ENCODE measurements around the gene FRMD8.

DNA sequence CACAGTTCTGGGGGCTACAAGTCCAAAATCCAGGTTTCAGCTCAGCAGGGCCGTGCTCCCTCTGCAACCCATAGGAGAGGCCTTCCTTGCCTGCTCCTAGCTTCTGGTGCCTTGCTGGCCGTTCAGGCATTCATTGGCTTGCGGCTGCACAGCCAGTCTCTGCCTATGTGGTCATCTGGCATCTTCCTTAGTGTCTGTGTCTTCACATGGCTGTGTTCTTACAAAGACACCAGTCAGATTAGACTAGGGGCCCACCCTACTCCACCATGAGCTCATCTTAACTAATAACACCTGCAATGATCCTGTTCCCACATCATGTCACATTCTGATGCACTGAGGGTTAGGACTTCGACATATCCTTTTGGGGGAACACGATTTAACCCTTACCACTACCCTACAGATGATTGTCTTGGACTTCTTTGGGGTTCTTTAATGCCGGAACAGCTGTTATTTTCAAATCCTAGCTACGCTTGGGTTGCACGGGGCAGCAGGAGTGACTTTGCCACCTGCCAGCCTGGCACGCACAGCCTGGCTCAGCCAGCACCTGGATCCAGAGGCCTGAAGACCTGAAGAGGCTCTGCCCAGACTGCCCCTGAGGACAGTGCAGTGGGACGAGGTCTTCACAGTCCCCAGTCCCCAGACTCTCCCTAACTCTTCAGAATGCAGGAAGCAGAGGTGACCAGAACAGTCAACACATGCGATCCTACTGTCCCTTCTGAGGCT is 28.5 kb downstream of the FRMD8 start:
- TF ChIP-seq SNRNP70 (optimal IDR thresholded peaks at IDR 0.05; ENCODE audit: low read depth, low read length) (no peak), POLR2A (conservative IDR thresholded peaks at IDR 0.05) (no peak), HNRNPLL (IDR thresholded peaks at IDR 0.05; ENCODE audit: low read depth, low read length, poor library complexity, severe bottlenecking) (no peak), CHD2 (IDR thresholded peaks at IDR 0.05; ENCODE audit: low read depth, low read length) (no peak), EZH2 (IDR thresholded peaks at IDR 0.05; ENCODE audit: borderline replicate concordance, low read depth, low read length) (no peak), ZBTB7A (IDR thresholded peaks at IDR 0.05; ENCODE audit: borderline replicate concordance, control insufficient read depth, low read depth, low read length) (no peak), TAF1 (IDR thresholded peaks at IDR 0.05; ENCODE audit: control insufficient read depth, extremely low read depth, insufficient read depth, low read length, severe bottlenecking) (no peak)
- TF ChIP-seq, protein P1, sequence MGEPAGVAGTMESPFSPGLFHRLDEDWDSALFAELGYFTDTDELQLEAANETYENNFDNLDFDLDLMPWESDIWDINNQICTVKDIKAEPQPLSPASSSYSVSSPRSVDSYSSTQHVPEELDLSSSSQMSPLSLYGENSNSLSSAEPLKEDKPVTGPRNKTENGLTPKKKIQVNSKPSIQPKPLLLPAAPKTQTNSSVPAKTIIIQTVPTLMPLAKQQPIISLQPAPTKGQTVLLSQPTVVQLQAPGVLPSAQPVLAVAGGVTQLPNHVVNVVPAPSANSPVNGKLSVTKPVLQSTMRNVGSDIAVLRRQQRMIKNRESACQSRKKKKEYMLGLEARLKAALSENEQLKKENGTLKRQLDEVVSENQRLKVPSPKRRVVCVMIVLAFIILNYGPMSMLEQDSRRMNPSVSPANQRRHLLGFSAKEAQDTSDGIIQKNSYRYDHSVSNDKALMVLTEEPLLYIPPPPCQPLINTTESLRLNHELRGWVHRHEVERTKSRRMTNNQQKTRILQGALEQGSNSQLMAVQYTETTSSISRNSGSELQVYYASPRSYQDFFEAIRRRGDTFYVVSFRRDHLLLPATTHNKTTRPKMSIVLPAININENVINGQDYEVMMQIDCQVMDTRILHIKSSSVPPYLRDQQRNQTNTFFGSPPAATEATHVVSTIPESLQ (CRISPR knock-in tag; IDR thresholded peaks at IDR 0.05): no peak
- TF ChIP-seq, protein P2, sequence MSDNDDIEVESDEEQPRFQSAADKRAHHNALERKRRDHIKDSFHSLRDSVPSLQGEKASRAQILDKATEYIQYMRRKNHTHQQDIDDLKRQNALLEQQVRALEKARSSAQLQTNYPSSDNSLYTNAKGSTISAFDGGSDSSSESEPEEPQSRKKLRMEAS (CRISPR knock-in tag; IDR thresholded peaks at IDR 0.05): no peak
- TF ChIP-seq, protein P3, sequence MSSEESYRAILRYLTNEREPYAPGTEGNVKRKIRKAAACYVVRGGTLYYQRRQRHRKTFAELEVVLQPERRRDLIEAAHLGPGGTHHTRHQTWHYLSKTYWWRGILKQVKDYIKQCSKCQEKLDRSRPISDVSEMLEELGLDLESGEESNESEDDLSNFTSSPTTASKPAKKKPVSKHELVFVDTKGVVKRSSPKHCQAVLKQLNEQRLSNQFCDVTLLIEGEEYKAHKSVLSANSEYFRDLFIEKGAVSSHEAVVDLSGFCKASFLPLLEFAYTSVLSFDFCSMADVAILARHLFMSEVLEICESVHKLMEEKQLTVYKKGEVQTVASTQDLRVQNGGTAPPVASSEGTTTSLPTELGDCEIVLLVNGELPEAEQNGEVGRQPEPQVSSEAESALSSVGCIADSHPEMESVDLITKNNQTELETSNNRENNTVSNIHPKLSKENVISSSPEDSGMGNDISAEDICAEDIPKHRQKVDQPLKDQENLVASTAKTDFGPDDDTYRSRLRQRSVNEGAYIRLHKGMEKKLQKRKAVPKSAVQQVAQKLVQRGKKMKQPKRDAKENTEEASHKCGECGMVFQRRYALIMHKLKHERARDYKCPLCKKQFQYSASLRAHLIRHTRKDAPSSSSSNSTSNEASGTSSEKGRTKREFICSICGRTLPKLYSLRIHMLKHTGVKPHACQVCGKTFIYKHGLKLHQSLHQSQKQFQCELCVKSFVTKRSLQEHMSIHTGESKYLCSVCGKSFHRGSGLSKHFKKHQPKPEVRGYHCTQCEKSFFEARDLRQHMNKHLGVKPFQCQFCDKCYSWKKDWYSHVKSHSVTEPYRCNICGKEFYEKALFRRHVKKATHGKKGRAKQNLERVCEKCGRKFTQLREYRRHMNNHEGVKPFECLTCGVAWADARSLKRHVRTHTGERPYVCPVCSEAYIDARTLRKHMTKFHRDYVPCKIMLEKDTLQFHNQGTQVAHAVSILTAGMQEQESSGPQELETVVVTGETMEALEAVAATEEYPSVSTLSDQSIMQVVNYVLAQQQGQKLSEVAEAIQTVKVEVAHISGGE (CRISPR knock-in tag; IDR thresholded peaks at IDR 0.05): no peak

Data from K562 (cell line).